Fibroblast of pulmonary artery (primary cell): ENCODE data around the gene NPAS3.

Experiments used
- DNase-seq: peaks from one replicate; pipeline ENCODE4 v3.0.0-alpha.2; 2010; ENCODE audit warnings: low read depth
- H3K4me3 ChIP-seq: replicated peaks from 2 replicates; pipeline ENCODE4 v1.5.1; 2011; ENCODE audit warnings: low read depth, mild to moderate bottlenecking, control low read depth, low read length, moderate library complexity
- TF ChIP-seq, protein P1 (sequence below): IDR thresholded peaks from 2 replicates; pipeline ENCODE4 v1.5.1; 2011; ENCODE audit warnings: mild to moderate bottlenecking, control low read depth, low read length, inconsistent platforms; ENCODE audit errors: missing control alignments

Gene NPAS3

DNA sequence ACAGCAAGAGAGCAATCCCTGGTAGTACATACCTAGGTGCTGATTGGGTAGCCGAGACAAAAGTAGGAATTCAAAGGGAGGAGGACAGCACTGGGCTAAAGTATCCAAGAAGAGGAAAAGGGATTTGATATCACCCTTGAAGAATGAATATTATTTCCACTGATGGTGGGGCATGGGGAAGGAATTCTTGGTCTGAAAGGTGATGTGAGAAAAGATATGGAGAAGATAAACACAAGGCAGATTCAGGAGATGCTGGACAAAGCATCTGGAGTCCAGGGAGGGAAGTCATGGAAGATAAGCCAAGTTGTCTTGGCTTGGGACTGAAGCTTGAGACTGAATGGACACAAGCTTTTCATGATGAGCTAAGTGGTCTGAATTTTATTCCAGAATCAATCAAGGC, 818.2 kb downstream of the NPAS3 start:
- TF ChIP-seq, protein P1, sequence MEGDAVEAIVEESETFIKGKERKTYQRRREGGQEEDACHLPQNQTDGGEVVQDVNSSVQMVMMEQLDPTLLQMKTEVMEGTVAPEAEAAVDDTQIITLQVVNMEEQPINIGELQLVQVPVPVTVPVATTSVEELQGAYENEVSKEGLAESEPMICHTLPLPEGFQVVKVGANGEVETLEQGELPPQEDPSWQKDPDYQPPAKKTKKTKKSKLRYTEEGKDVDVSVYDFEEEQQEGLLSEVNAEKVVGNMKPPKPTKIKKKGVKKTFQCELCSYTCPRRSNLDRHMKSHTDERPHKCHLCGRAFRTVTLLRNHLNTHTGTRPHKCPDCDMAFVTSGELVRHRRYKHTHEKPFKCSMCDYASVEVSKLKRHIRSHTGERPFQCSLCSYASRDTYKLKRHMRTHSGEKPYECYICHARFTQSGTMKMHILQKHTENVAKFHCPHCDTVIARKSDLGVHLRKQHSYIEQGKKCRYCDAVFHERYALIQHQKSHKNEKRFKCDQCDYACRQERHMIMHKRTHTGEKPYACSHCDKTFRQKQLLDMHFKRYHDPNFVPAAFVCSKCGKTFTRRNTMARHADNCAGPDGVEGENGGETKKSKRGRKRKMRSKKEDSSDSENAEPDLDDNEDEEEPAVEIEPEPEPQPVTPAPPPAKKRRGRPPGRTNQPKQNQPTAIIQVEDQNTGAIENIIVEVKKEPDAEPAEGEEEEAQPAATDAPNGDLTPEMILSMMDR: no peak
- DNase-seq: no peak
- H3K4me3 ChIP-seq: no peak overlapping the region

DNA sequence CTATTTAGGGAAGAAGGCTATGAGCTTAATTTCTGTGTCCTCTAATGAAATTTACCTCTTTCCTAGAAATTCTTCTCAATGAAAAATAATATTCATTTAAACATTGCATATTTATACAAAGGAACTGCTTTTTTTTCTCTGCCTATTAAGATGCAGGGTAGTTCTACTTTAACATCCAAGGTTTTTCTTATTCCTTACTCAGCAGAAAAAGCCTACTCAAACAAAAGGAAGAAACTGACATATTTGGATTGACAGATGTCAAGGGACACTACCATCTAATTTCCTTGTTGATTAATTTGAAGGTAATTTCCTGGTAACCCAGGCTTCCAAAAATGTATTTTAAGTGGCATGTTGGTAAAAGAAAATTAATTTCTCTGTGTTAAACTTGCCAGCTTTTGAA, 819.9 kb downstream of the NPAS3 start:
- TF ChIP-seq, protein P1: no peak
- H3K4me3 ChIP-seq: no peak overlapping the region

DNA sequence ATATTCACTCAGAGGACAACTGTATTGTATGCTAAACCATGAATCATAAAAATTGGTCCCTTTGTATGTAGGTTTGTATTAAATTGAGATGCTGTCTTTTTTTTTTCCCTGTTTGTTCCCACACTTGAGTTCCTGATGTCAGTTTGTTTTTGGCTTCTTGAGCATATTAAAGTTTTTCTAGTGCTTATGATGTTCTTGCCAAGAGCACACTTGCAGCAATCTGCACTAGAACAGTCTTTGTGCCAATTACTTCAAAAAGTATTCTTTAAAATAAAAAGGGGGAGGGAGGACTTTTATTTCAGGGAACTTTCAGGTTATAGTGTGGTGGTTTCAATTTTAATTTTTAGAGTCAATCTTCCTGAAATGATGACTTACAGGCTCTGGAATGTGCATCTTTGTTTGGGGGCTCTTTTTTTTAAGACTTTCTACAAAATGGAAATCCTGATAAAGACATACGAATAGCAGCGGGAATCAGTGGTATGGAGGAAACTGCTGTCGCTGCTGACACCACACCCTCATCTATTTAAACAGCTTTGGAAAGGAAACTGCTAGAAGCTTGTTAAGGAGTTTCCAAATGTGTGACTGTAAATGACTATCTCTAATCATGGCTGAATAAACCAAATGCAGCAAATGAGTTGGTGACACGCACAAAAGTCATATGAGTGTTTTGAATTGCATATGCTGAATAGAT, 823.6 kb downstream of the NPAS3 start:
- peak; percentile 57 for DNase-seq
- H3K4me3 ChIP-seq: peak overlapping the region; percentile 8
- TF ChIP-seq, protein P1: no peak

More for the DNA sequence above, 819.9 kb downstream of the NPAS3 start:
- DNase-seq: no peak

DNA sequence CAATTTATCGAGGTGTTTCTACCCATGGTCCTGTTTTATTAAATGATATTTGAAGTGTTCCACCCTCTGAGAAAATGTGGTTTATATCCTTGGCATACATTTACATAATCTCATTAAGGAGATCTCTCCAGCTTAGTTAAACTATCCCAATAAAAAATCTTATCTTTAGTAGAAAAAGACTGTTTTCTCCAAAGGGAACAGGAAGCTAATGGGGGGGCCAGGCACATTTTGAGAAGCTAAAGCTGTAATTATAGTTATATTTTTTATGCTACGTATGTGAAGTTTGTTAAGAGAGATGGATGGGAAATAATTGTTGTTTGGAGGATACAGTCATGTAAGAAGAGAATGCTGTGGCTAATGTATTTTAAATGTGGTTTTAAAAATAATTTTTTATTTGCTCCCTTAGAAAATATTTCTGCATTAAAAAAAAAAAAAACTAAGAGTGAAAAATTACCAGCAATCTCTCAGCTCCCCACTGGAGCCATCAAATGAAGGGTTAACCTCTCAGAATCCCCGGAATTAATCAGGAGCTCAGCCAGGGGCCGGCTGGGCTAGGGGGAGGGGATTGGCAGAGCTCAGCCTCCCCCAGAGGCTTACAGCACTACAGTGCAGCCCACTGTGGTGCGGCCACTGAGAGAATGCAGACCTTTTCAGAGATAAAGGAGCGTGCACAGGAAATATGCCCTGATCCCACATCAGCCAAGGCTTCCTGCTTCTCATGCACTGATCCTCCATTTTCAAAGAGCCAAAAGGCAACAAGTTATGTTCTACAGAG, 826.4 kb downstream of the NPAS3 start:
- TF ChIP-seq, protein P1: no peak
- peak; percentile 83 for DNase-seq
- H3K4me3 ChIP-seq: no peak overlapping the region

DNA sequence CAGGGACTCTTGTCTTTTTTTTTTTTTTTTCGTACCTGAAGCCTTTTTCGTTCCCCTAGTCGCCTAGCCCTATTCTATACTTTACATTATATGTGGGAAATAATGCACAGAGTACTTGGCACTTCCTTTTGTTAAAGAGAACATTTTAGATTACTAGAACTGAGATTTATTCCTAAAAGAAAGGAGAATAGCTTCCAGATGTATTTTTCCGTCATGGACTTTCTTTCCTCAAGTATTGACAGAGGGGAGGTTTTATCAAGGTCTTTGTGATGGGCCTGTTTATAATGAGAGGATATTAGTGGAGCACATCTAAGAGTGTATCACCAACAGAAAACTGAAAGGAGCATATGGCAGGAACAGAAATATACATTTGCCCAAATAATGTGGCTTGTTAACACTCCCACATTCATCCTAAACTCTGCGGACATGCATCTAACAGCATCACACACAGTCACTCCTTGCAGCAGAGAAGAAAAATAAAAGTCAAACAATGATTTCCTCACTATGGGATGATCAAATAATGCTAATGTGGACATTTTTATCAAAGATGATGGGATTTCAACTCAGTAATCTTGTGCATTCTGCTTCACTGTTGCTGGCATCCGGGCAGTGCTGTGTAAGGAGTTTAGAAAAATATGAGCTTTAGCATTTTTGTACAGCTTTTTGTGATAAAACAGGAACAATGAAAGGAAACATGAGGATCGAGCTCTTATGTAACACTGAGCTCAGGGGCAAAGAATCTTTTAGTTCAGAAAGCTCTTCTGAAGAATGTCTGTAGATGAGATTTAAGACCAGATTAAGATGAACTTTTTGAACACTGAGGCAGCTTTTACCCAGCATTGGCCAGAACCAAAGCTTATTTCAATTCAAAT, 829.1 kb downstream of the NPAS3 start:
- H3K4me3 ChIP-seq: no peak overlapping the region
- DNase-seq: peak; percentile 90
- TF ChIP-seq, protein P1: no peak

DNA sequence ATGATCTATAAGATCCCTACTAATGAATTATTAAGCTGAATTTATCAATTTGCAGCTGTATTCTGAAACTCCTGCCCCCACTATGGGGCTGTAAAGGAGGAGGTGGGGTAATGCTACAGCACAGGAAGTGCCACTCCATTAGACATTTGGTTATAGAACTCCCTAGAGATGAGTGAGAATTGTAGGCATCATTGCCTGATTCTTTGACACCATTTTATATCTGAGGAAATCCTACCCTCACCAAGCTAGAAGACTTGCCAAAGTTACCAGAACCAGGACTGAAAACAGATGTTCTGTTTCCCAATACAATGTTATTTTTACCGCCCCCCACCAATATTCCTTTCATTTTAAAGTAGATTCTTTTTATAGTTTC, 829.8 kb downstream of the NPAS3 start:
- peak; percentile 80 for DNase-seq
- H3K4me3 ChIP-seq: no peak overlapping the region
- TF ChIP-seq, protein P1: no peak
